ENCODE measurements around the gene PDE12. TPM values are rescaled to one million over a fixed set of nuclear protein-coding genes. Genes with fewer than 3 reads are reported as not detected.

Gene PDE12
- total RNA-seq, 3 donors from 2014 or later = 18.2 to 19.9 (median 19.5) TPM

- ATAC-seq = no peak
- intact Hi-C loops (cut with DNase I, micrococcal nuclease) = no loop called here
- peaks cover 32% of the 10 kb centered on the region for H3K4me1 ChIP-seq (ENCODE audit: low read depth)
Observed at GRCh38 chr3:57587905-57588304, 31.8 kb downstream of the PDE12 start.

DNA sequence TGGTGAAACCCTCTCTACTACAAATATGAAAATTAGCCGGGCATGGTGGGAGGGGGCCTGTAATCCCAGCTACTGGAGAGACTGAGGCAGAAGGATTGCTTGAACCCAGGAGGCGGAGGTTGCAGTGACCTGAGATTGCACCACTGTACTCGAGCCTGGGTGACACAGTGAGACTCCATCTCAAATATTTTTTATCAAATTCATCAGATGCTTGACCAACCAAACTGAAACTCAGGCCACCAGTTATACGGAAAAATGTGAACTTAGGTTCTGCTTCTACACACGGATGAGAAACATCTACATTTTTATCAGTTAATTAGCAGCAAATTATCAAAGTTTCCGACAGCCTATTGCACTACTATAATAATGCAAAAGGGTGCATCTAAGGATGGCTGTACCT, 36.2 kb downstream of the PDE12 start:
- intact Hi-C loops (cut with DNase I, micrococcal nuclease) = no loop called here
- H3K9me3 ChIP-seq = no peaks in the 10 kb centered on the region
- no peak overlapping the region for H3K4me3 ChIP-seq
- peaks cover 35% of the 10 kb centered on the region for H3K4me1 ChIP-seq (ENCODE audit: low read depth)
- no peak for ATAC-seq
- TF ChIP-seq, protein P1, sequence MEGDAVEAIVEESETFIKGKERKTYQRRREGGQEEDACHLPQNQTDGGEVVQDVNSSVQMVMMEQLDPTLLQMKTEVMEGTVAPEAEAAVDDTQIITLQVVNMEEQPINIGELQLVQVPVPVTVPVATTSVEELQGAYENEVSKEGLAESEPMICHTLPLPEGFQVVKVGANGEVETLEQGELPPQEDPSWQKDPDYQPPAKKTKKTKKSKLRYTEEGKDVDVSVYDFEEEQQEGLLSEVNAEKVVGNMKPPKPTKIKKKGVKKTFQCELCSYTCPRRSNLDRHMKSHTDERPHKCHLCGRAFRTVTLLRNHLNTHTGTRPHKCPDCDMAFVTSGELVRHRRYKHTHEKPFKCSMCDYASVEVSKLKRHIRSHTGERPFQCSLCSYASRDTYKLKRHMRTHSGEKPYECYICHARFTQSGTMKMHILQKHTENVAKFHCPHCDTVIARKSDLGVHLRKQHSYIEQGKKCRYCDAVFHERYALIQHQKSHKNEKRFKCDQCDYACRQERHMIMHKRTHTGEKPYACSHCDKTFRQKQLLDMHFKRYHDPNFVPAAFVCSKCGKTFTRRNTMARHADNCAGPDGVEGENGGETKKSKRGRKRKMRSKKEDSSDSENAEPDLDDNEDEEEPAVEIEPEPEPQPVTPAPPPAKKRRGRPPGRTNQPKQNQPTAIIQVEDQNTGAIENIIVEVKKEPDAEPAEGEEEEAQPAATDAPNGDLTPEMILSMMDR (IDR thresholded peaks at IDR 0.05) = no peak
- DNase-seq = no peak
- no peaks in the 10 kb centered on the region for H3K36me3 ChIP-seq (ENCODE audit: low read depth)

More at GRCh38 chr3:57587905-57588304, 31.8 kb downstream of the PDE12 start:
- DNase-seq = no peak
- no peaks in the 10 kb centered on the region for H3K9me3 ChIP-seq
- no peaks in the 10 kb centered on the region for H3K36me3 ChIP-seq (ENCODE audit: low read depth)
- TF ChIP-seq, protein P1 (IDR thresholded peaks at IDR 0.05) = no peak
- H3K4me3 ChIP-seq = no peak overlapping the region

DNA sequence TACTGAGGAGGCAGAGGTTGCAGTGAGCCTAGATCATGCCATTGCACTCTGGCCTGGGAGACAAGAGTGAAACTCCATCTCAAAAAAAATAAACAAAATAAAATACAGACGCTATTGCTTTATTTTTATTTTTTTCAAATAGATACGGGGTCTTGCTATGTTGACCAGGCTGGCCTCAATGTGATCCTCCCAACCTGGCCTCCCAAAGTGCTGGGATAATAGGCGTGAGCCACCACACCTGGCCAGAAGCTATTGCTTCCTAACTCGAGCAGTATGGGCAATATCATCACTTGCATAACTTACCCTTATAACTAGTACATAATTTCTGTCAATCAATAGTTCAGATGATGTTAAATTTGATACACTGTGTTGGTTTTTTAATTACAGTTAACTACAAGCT, 38.1 kb downstream of the PDE12 start:
- TF ChIP-seq, protein P1 (IDR thresholded peaks at IDR 0.05) = no peak
- ATAC-seq = no peak
- peaks cover 42% of the 10 kb centered on the region for H3K4me1 ChIP-seq (ENCODE audit: low read depth)
- H3K4me3 ChIP-seq = no peak overlapping the region
- no peaks in the 10 kb centered on the region for H3K36me3 ChIP-seq (ENCODE audit: low read depth)
- intact Hi-C loops (cut with DNase I, micrococcal nuclease) = no loop called here
- DNase-seq = no peak
- H3K9me3 ChIP-seq = no peaks in the 10 kb centered on the region

GRCh38 chr3:57594576-57594975, 38.5 kb downstream of the PDE12 start:
- Histone ChIP-seq H3K4me3 (no peak overlapping the region), H3K4me1 (ENCODE audit: low read depth) (peaks cover 42% of the 10 kb centered on the region), H3K36me3 (ENCODE audit: low read depth) (no peaks in the 10 kb centered on the region), H3K9me3 (no peaks in the 10 kb centered on the region)
- intact Hi-C loops (cut with DNase I, micrococcal nuclease) = no loop called here
- TF ChIP-seq, protein P1 (IDR thresholded peaks at IDR 0.05) = no peak
- ATAC-seq (no peak), DNase-seq (no peak)

- no peaks in the 10 kb centered on the region for H3K36me3 ChIP-seq (ENCODE audit: low read depth)
- peak; percentile 49 for ATAC-seq
- peaks cover 42% of the 10 kb centered on the region for H3K4me1 ChIP-seq (ENCODE audit: low read depth)
- H3K9me3 ChIP-seq = no peaks in the 10 kb centered on the region
- DNase-seq = peak; percentile 83 to 89 (median 85)
- intact Hi-C loops (cut with DNase I, micrococcal nuclease) = loop anchor here in 1 of 2 donors (2.0 kb wide), 1 partner anchor 40 kb away; the partner anchor contains the start of gene PDE12
- peak overlapping the region; percentile 86 for H3K4me3 ChIP-seq
- TF ChIP-seq, protein P1 (IDR thresholded peaks at IDR 0.05) = no peak
Observed at GRCh38 chr3:57596495-57597126, 40.5 kb downstream of the PDE12 start.

Measured in mucosa of descending colon (tissue), 3 donors.